ENCODE measurements around the gene GNPTAB.

DNA sequence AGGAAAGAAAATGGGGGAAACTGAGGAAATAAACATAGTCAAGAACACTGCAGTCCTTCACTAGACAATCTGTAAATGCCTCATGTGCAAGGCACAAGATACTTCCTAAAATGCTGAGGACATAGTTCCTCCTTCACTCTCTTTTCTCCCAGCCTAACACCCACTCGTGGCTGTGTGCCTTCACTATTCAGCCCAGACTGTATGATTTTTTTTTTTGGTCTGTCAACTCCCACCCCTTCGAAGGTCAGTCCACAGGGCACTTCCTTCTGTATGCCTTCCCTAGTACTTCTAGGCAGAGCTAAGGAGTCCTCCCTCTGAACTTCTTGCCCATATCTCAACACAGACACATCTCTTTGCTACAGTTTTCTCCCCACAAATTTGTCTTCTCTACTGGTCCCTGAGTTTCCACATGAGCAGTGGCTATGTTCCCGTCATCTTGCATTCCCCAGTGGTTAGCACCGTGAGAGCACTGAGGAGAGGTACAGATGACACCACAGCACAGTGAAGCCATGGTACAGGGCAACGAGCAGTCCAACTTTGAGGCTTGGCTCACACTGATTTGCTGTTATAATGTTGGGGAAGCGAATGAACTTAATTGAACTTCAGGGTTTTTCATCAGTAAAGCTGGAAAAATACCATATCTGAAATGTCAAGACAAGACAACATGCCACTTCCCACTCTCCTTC, 67.4 kb downstream of the GNPTAB start:
- no peak for TF ChIP-seq EP300 (IDR thresholded peaks at IDR 0.05)
- TF ChIP-seq POLR2A (IDR thresholded peaks at IDR 0.05) = no peak

Data from sigmoid colon (tissue), 4 donors.